ENCODE data around the gene GINS2.
A peak's percentile ranks its signal among the peaks of the same experiment; 100 is the strongest.

The GINS2 gene

DNA sequence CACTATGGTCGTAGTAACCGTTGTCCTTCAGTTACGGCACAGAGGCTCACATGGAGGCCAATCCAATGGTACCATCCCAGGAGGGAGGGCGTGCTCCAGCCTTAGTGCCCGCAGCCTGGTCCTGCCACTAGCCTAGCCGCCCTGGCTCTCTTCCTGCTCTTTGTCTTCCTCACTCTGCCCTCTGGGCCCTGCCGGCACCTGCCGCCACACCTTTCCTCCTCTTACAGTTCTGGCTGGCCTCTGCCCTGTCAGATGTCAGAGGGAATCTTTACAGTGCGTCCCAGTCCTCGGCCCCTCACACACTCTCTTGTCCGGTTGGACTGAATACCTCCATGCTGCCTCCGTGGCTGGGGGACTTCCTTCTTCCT lies 23.4 kb downstream of the GINS2 start:
- no peak for DNase-seq

DNA sequence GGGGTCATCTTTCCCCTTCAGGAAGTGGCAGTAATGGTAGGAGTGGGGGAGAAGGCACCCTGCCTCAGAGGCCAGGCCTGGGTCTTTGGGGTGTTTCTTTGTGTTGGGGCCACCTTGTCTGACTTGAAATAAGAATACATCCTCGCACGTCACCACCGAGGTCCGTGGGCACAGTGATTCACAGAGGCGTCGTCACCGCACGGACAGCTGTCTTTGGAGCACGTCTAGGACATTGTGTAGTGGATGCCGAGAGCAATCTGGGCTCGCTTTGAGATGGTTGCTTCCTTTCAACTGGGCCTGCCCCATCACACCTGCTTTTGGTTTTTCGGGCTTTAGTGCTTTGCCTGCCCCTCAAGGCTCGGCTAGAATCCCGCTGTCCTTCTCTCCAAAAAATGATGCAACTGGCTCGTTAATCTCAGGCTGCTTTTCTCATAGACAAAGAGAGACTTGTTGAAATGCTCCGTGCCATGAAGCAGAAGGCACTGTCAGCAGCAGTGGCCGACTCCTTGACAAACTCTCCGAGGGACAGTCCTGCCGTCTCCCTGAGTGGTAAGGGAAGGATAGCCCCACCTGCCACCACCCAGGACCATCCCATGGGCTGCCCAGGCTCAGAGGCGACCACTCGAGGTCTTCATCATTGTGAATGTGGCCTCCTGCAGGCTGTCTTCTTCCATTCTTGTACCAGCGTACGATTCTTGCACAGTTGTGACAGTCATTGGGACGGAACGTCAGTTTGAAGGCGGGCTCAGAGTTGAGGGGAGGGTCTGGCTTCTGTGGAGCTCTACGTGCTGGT lies 24.0 kb downstream of the GINS2 start:
- DNase-seq: no peak

DNA sequence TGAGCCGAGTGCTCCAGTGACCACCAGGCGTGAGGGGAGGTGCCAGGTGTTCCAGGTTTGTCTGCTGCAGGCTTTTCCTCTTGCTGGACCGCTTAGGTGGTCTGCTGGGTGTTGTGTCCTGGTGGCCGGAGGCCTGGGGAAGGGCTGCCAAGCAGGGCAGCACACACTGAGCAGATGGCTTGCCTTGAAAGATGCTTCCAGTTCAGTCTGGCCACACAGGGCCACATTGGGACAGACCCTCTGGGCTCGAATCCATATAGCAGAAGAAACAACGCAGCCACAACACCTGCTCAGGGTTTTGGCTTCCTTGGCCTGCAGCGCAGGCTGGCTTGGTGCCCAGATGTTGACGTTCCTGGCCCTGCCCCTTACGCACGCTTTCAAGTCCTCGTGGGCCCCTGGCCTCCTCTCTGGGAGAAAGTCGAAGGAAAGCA lies 24.8 kb downstream of the GINS2 start:
- no peak for DNase-seq

DNA sequence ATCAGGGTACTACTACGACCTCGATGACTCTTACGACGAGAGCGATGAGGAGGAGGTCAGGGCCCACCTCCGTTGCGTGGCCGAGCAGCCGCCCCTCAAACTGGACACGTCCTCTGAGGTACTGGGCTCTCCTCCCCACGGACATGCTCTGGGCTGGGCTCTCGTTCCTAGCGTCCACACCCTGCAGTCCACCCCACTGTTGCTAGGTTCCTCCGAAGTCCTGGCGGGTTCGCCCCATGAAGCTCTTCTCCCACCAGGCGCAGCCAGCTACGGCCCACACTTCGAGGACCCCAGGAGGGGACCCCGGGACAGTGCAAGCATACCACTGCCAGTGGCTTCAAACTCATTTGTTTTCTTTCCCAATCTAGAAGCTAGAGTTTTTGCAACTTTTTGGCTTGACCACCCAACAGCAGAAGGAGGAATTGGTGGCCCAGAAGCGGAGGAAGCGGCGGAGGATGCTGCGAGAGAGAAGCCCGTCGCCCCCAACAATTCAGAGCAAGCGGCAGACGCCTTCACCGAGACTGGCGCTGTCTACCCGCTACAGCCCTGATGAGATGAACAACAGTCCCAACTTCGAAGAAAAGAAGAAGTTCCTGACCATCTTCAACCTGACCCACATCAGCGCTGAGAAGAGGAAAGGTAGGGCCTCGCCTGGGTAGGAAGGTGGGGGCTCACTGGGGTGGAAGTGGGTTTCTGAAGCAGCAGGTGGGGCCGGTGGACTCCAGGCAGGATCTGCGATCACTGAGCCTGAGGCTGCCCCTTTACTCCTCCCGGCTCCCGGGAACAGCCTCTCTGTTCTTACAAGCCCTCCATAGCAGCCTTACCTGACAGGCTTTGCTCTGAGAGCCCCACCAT lies 25.6 kb downstream of the GINS2 start:
- no peak for DNase-seq

DNA sequence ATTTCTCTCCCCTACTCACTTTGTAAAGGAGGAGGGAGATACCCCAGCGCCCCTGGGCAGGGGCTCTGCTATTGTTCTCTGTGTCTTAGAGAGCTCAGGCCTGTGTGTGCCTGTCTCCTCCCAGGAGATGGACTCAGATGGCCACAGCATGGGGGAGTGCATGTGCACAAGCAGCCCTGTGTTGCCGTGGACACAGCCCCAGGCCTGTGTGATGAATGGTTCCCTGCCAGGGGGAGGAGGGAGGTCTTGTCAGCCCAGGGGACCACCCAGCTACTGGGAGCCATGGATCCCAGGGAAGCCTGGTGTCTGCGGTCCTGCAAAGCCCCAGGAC lies 26.3 kb downstream of the GINS2 start:
- no peak for DNase-seq

DNA sequence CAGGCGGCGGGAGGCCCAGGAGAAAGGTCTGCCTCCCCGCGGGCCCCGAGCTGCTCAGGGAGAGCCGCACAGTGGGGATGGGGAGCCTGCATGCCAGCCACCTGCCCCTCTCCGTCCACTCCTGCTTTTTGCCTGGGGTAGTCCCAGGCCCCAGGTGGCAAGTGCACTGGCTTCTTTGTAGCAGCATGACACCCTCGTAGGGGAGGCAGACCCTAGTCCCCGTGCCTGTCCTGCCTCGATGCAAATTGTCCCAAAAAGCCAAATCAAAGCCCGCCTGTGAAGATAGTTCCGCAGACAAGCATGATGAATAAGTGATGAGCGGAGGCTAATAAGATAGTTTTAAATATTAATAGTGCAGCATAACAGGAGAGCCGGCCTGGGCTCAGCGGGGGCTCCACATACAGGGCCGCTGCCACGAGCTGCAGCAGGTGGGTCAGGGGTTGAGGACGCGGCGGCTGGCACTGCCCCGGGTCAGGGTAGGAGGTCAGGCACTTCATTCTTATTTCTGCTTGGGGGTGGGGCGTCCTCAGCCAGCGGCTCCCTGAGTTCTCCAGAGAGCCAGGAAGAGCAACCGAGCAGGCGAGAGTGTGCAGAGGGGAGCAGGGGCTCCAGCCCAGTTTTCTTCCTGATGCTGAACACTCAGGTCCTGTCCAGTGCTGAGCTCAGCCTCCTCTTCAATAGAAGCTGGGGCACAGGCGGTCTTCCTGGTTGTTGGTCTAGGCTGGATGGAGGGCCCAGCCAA lies 26.8 kb downstream of the GINS2 start:
- no peak for DNase-seq

DNA sequence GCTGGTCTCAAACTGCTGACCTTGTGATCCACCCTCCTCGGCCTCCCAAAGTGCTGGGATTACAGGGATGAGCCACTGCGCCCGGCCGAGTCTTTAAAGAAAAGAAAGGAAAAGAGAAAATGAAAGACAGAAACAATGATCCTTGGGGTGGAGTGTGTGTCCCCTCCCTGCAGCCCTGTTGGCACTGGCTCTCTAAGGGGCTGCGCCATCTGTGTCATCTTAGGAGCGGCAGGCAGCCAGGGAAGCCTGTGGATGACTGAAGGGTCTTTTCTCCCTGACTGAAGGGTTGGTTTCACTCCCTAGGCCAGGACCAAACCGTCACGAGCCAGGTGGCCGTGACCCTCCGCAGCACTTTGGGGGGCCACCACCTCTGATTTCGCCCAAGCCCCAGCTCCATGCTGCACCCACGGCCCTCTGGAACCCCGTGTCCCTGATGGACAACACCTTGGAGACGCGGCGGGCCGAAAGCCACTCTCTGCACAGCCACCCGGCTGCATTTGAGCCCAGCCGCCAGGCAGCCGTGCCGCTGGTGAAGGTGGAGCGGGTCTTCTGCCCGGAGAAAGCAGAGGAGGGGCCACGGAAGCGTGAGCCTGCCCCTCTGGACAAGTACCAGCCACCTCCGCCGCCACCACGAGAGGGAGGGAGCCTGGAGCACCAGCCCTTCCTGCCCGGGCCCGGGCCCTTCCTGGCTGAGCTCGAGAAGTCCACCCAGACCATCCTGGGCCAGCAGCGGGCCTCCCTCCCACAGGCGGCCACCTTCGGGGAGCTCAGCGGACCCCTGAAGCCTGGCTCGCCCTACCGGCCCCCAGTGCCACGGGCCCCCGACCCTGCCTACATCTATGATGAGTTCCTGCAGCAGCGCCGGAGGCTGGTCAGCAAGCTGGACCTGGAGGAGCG lies 27.7 kb downstream of the GINS2 start:
- DNase-seq: no peak

DNA sequence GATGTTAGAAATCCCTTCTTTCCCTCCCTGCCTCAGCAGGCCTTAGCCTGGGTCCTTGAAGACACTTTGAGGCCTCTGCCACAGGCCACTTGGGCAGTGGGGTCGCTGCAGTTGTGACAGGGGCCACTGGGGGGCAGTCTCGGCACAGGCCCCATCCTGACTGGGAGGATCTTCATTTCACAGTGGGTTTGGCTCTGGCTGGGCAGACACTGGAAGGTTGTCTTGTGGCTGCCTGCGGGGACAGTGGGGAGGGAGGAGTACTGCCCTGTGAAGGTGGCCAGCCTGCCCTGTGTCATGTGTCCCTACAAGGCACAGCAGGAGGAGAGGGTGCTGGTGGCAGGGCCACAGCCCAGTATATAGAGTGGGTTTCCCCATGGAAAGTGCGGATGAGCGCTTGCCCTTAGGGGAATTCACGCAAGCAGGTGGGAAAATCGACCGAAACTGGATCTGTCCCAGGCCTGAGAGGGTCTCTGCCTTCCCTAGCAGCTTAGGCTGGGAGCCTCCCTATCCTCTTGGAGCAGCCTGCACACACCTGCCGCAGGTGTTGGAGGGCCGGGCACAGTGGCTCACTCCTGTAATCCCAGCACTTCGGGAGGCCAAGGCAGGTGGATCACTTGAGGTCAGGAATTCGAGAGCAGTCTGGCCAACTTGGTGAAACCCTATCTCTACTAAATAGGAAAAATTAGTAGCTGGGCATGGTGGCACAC lies 28.8 kb downstream of the GINS2 start:
- peak in 1 of 2 experiments; percentile 47 for DNase-seq

DNA sequence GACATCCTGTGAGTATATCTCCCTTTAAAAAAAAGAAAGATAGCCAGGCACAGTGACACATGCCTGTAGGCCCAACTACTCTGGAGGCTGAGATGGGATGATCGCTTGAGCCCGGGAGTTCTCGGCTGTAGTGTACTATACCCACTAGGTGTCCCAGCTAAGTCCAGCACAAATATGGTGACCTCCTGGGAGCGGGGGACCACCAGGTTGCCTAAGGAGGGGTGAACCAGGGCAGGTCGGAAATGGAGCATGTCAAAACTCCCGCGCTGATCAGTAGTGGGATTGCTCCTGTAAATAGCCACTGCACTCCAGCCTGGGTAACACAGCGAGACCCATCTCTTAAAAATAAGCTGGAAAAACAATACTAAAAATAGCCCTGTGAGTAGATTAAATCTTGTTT lies 29.4 kb downstream of the GINS2 start:
- DNase-seq: no peak

DNA sequence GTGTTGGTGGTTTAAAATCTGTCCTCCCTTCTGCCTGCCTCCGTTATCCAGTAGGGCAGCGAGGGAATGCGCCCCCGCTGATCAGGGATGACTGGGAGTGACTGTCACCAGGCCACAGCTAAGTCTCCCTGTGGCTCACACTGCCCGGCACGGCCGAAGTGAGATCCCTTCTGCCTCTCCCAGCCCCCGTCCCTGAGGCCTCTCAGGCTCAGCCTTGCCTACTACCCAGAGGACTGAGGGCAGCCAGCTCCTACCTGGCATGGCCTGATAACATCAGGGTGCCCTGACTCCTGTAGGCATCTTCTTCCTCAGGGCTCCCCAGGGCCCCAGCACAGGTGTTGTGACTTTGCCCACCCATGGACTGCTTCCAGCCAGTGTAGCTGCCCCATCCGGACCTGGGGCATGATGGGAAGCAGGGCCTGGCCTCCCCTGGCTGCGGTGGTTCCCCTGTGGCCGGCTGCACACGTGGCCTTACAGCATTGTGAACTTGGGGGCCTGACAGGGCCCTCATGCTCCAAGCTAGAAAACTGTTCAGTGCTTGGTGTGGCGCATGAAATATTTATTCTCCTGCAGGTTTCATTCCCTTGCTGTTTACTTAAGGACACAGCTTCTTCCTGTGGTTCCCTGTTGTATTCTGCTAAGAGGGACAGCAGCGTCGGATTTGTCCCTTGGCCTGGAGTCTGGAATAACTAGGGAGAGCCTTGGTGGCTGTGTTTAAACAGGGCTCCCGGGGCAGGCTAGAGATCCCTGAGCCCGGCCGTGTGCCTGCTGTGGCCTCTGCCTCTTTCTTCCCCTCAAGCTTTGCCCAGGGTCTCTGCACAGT lies 30.0 kb downstream of the GINS2 start:
- DNase-seq: no peak

DNA sequence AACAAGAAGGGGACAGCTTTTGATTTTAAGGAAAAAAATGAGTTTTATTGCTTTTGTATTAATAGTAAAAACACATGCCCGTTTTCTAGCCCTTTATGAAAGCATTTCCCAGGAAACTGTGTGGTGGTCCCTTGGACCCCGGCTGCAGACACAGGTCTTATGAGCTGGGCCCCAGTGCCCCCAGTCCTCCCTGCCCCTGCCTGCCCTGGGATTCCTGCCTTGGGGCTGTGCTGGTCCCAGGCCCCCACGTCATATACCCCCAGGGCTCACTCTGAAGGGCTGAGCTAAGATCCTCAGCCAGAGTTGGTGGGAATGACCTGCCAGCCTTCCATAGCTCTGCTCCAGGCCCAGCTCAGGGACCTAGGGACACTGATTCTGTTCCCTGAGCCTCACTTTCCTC lies 30.8 kb downstream of the GINS2 start:
- no peak for DNase-seq

DNA sequence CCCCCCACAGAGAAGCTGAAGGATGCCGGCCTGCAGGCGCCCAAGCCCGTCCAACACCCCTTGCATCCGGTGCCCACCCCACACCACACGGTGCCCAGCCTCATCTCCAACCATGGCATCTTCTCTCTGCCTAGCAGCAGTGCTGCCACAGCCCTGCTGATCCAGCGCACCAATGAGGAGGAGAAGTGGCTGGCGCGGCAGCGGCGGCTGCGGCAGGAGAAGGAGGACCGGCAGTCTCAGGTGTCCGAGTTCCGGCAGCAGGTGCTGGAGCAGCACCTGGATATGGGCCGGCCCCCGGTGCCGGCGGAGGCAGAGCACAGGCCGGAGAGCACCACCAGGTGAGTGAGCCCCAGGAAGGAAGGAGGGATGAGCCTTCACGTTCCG lies 31.5 kb downstream of the GINS2 start:
- no peak for DNase-seq

DNA sequence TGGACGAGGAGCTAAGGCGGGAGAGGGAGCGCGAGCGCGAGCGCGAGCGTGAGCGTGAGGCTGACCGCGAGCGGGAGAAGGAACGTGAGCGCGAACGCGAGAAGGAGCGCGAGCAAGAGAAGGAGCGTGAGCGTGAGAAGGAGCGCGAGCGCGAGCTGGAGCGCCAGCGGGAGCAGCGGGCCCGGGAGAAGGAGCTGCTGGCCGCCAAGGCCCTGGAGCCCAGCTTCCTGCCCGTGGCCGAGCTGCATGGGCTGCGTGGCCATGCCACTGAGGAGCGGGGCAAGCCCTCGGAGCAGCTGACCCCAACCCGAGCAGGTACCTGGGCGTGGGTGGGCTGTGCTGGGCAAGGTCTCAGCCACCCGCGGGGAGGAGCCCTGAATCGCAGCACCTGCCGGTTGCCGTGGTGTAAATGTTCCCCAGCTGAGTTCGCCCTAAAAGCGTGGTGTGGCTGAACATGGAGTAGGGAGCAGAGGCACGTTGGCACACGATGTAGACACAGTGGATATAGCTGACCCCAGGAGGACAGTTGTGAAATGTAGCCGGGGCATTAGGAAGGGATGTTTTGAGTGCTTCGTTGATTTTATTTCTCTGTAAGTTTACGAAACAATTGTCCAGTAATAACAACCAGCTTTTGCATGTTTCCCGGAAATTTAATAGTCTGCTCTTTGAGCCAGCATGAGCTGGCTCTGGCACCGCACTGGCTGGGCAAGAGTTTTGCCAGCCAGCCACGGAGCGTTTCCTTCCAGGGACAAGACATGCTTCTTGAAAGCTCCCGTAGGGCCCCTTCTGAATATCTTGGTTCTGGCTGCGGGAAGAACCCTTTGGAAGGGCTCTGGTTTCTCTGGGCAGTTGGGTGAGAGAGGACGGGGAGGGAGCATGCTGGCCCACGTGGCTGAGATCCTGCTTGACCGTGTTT lies 32.1 kb downstream of the GINS2 start:
- no peak for DNase-seq

DNA sequence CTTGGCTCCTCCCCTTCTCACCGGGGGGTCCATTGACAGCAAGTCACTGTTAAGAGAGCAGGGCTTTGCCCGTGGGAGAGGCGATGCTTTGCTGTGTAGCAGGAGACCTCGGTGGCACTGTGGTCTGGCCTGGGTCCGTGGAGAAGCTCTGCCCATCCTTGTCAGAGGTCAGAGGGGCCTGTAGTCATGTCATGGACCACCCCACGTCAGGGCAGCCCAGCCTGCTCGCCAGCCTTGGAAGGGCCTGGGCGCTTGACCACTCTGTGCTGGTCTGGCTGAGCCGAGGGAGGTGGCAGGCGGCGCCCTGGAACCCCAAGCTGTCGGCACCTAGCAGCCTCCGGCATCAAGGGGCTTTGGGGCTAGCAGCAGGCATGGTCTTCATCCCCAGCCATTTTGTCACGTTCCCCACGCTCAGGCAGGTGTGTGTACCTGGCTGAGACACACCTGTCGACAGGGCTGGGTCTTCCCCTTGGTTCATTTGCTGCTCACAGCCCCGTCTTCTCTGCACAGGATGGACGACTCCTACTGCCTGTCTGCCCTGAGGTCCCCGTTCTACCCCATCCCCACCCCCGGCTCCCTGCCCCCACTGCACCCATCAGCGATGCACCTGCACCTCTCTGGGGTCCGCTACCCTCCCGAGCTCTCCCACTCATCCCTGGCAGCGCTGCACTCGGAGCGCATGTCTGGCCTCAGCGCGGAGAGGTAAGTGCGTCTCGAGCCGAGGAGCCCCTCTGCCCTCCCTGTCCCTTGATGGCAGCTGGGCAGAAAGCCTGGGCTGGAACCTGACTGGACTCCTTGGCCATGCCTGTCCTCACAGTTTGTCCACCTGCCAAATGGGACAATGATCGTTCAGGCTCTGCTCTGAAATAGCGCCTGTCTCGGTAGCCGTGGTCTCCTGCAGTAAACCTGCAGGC lies 33.3 kb downstream of the GINS2 start:
- no peak for DNase-seq

DNA sequence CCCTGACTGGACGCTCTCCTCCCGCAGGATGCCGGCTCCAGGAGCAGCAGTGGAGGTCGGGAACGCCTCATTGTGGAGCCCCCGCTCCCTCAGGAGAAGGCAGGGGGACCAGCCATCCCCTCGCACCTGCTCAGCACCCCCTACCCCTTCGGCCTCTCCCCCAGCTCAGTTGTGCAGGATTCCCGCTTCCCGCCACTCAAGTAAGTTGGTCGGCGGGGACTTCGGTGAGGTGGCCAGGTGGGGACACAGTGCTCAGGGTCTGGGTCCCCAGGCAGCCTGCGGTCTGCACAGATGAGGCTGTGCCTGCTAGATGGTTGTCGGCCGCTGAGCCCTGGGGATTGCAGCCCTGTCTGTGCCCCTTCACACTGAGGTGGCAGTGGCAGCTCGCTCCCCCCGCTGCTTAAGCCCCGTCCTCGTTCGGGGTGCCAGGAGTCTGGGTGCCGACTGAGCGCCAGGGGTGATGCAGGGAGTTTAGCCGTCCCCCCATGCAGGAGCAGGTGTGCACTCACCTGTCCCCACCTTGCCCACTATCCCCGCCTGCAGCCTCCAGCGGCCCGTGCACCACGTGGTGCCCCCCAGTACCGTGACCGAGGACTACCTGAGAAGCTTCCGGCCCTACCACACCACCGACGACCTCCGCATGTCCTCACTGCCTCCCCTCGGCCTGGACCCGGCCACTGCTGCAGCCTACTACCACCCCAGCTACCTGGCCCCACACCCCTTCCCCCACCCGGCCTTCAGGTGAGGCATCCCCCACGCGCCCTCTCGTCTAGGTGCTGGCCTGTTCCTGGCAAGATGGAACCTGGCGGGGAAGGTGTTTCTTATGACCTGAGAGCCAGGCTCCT lies 34.3 kb downstream of the GINS2 start:
- no peak for DNase-seq

DNA sequence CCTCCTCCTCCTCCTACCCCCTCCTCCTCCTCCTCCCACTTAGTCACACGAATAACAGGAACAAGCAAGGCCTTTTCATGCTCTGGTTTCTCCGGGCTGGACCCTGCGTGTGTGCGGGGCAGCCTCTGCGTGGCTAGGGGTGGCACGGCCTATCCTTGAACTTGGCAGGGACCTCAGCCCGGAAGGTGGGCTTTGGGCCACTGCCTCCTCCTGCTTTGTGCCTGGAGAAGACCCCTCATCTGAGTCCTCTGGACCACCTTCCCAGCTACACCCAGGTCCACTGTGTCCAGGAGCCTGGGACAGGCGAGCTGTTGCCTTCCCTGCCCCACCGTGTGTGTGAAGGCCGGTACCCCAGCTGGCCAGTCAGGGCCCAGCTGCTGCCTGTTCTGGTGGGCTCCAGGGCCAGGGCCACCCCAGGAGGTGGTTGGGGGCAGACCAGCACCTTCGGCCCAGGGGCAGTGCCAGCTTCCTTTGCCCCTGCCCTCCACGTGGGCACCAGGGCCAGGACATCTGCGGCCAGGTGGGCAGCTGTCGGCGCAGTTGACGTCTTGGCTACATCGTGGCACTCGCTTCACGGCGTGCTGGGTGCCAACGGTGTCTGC lies 35.4 kb downstream of the GINS2 start:
- DNase-seq: no peak

DNA sequence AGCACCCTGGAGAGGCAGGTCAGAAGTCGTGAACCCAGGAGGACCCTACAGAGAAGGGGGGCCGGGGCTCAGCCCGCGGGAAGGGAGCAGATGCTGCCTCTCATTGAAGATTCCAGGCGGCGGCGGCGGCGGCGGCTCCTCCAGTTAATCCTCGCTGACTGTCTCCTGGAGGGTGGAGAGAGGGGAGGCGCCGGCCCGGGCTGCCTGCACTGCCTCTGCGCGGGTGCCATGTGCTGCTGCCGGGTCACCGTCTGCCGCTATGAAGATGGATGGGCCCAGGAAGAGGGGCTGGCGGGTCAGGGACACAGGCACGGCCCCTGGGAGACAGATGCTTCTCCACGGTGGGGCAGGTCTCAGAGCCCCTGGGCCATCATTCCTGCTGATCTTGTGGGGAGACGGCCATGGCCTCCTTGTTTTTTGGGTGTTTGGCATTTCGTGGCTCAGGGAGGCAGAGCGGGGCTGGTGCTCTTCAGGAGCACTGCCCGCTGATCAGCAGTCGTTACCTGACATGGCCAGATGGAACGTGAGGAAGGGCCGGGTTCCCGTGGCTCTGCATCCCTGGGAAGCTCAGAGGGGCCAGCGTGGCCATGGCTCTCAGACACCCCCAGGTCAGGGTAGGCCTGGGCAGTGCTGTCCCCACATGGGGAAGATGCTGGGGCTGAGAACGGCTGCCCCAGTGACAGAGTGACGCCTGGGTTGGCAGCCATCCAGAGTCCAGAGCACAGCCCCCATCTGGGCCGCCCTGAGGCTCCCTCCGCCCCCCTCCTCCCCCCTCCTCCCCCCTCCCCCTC lies 36.1 kb downstream of the GINS2 start:
- peak; percentile 21 to 56 for DNase-seq

Measured in NCI-H526 (cell line).